ENCODE measurements around the gene SOWAHA.
"Not testable (repeated sequence)": the region's sequence is repeated elsewhere in the genome, so short reads cannot be mapped to it uniquely, and the experiment has no call there.

SOWAHA gene

GRCh38 chr5:132828846-132829494 lies 15.9 kb downstream of the SOWAHA start:
- DNase-seq: no peak

DNA sequence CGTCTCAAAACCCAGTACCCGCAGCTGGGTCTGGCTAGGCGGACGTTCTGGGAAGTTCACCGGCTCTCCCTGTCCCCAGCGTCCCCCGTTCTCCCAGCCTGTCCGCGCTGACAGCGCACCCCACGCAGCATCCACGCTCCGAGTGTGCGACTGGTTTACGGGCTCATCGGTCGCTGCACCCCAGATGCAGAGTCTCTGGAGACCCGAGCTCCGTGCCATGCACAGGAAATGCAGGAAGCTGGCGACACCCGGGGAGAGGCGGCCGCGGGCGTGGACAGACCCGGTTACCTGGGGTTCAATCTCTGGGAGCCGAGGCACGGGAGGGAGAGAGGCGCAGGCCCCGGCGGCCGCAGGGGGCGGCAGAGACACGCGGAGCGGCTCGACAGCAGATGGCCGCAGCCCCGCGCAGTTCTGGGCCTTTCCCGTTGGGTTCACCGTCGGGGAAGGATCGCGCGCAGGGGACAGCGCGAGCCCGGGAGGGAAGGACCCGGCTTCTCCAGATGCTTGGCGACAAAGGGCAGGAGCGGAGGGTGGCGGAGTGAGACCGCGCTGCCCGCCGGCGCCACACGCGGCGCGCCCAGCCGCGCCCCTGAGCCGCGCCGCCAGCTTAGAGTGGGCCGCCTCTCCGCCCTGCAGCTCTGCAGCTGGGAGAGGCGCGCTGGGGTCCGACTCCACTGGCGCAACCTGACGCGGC lies 16.8 kb downstream of the SOWAHA start:
- DNase-seq: no peak

DNA sequence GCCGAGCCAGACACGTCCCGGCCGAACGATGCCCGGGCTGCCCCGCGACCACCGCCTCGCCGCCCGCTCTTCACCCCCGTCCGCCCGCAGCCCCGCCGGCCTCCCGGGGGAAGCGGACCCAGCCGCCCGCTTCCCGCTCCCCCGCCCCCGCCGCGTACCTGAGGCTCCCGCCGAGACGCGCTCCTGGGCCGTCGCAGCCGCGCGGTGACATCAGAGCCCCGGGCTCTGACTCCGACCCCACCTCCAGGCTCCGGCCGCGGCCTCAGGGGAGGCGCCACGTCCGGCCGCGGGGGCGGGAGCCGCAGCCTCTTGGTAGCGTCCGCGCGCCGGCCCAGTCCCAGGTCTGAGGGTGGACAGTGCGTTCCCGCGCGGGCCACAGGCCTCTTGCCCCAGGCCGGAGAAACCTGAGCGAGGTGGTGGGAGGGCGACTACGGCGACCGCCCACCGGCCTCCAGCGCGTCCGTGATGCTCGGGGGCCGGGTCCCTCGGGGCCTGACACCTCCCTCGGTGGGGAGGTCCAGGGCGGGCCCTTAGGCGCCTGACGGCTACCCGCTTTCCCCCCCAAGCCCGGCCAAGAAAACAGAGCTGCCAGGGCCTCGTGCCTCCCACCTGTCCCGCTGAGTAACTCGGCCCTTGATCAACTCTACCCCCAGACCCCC lies 17.5 kb downstream of the SOWAHA start, which contains the start of gene SHROOM1:
Gene SHROOM1 (minus strand): TSS at position 212 of the 659 bp plus-strand sequence. CDS start 4,507 bp downstream, outside the sequence.
- no peak for DNase-seq

DNA sequence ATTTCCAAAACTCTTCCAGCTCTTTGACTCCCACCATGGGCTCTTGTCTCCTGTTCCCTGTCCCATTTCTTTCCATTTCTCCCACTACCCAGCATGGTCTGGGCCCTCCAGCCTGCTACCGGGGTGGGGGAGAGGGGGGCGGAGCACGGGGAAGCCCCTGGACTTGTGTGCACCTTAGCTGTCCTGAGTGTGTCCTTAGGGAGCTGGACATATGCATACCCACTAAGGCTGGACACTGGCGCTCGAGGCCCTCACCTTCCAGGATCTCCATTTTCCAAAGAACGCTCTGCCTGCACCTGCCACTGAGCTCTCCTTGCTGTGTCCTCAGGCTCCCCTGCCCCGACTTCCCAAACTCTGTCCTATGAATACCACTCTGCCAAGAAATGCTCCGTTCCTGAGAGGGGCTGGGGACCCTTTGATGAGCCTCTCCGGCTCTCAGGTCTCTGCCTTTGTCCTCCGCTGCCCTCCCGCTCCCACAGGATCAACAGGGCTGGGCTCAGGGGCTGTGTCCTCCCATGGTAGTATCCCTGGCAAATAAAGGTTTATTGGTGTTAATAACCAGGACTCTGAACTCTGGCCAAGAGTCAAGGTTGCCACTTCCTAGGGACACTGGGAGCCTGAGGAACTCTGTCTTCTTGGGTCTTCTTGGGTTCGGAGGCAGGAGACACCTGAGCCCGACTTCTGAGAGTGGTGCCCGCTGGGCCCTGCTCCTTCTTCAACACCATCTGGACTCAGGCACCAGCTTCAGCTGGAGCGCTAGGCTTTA lies 18.2 kb downstream of the SOWAHA start:
- no peak for DNase-seq

DNA sequence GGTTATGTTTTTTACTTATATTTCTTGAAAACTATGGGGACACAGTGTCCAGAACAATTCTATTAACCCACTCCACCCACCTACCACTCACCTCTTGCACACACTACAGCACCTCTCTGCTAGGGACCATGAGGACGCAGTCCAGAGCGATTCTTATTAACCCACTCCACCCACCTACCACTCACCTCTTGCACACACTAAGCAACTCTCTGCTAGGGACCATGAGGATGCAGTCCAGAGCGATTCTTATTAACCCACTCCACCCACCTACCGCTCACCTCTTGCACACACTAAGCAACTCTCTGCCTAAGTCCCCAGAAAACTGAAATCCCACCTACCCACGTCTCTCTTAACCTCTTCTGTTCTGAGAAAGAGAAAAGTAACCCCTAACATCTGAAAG lies 19.5 kb downstream of the SOWAHA start:
- DNase-seq: no peak

GRCh38 chr5:132834057-132834456 lies 21.0 kb downstream of the SOWAHA start:
- no peak for DNase-seq

GRCh38 chr5:132836852-132837251 lies 23.8 kb downstream of the SOWAHA start:
- no peak for DNase-seq

DNA sequence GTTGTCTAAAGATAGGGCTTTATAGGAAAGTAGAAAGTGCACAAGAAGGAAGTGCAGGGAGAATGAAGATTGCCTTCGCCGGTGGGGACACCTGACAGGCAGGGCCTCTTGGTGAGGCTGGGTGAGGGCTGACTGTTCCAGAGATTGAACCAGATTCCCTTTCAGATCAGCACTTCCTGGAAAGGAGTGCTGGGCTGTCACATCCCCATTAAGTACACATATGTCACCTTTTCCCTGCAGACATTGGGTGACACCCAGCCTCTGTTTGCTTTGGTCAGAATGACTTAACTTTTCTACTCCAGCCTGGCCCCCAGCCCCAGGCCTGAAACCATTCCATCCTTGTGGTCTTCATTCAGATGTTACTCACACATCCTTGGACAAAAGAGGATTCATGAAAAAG lies 24.8 kb downstream of the SOWAHA start:
- no peak for DNase-seq

DNA sequence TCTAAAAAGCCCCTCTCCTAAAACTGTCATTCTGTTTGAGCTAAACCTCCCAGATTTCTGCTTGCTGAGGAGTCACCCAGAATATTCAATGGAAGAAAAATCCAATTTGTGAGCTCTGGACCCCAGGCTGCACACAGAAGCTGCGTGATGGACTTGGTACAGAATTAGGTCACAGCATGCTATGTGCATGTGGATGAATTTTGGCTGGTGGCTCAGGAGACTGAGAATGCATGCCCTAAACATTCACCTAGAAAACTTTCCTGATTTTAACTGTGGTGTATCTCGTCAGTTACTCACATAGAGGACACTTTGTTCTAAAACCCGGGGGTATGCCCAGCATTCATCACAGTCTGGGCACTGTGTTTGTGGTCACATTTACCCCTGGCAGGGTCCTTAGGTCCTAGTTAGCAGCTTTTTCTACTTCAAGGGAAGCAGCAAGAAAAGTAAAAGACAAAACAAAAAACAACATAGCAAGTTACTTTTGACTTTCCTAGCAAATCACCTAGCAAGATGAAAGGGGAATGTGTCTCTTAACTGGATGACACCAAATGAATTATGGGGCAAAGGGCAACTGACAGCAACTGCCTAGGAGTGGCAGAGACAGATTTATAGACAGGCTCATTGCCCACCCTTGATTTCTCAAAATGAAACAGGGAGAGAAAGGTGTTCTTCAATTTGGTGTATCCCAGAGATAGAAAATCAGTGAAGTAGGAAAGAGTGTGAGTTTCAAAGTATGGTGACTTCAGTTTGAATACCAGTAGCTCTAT lies 25.6 kb downstream of the SOWAHA start:
- no peak for DNase-seq

DNA sequence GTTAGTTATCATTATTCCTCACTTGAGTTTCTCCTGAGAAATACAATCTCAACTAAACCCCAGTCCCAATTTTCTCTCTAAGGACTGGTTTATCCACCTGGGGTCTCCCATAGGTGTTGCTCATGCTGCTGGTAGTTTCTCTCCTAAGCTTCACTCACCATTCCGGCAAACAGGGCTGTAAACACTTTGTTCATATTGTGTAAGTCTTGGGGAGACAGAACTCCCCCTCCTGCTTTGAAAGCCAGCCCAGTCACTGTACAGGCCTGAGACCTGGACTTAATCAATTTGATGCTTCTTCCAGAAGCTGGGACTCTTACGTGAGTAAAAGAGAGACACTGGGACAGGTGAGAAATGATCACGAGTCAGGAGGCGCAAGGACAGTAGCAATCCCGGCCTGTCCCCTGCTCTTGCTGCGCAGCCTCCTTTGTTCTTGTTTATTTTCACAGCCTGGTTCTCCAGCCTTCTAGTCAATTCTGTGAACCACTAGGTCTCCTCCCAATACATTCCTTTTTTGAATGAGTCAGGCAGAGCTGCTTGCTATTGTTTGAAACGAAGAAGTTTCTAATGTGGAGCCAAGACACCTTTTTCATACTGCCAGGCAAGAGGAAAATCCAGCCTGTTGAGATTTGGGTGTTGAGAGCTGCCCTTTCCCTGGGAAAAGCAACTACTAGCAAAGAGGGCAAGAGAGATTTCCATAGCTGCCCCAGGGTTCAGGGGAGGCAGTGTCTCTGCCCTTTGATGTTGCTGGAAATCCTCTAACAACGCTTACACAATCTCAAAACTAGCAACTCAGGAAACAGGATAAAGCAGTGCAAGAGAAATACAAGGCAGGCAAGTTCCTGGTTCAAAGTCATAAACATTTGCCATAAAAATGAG lies 26.6 kb downstream of the SOWAHA start:
- DNase-seq: no peak

DNA sequence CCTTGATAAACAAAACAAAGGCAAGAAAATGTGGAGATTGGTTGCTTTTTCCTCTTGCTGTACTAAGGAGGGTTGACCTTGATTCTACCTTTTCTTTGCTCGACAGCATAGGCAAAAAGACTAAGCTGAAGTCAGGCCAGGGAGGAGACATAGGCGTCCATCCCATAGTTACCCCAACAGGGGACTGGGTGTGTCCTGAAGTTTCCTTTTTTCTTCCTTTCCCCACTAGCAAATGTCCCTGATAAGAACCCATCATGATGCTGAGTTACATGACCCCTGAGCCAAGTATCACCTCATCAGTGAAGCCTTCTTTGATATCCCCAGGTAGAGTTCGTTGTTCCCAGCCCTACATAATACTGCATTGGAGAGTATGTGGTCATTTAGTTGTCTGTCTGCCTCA lies 27.2 kb downstream of the SOWAHA start:
- no peak for DNase-seq

DNA sequence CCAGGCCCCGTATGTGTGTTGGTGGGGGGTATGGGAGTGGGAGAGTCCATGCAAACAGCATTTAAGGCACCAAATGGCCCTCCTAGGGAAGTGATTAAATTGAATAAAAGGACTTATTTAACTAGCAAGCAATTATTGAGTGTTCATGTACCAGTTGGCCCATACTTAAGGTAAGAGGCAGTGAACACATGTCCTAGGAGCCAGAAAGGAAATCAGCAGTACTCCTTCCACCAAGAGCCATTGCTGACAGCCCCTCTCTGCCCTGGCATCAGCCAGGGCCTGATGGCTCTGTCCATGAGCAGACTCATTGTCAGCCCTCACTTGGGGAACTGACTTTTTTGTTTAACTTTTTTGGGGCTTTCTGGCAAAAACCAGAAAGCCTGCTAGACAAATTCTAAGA lies 27.8 kb downstream of the SOWAHA start:
- DNase-seq: no peak

DNA sequence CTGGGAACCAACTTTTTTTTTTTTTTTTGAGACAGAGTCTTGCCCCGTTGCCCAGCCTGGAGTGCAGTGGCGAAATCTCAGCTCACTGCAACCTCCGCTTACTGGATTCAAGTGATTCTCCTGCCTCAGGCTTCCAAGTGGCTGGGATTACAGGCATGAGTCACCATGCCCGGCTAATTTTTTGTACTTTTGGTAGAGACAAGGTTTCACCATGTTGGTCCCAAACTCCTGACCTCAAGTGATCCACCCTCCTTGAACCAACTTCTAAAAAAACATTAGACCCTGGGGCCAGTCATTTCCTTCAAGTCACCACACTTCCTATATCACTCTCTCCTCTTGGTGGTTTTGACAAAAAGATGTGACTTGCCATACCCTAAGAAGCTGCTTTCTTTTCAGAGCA lies 28.2 kb downstream of the SOWAHA start:
- DNase-seq: no peak

DNA sequence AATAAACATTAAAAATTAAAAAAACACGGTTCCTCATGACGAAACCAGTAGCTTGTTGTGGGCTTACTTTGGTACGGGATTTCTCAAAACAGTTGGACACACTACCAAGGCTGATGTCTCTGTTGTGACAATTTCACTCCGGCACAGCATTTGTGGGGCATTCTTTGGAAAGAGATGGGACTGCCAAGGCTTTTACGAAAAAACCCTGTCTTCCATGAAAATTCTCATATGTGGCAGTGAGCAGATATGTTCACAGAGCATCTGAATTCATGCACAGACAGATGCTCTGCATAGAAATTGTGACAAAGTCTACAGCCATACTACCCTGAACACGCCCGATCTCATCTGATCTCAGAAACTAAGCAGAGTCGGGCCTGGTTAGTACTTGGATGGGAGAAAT lies 35.2 kb downstream of the SOWAHA start:
- DNase-seq: no peak

DNA sequence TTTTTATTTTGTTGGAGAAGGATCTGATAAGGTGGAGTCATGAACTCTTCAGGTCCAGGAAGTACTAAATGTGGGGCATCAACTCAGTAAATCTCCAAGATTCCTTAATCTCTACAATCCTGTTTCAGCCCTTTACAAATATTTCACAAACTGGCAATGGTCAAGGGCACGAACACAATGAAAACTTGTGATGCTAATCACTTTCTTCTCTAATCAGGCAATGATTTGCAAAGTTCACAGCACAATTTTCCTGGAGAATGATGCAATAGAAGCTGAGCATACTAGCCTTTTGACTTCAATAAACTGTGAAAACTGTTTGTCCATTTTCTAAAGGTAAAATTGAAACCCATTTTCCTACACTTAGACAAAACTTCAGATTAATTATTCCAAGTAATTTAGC lies 36.2 kb downstream of the SOWAHA start:
- DNase-seq: no peak

GRCh38 chr5:132850066-132850465 lies 37.0 kb downstream of the SOWAHA start:
- DNase-seq: no peak

- no peak for DNase-seq
Measured at GRCh38 chr5:132853323-132853722, 40.2 kb downstream of the SOWAHA start.

- DNase-seq: no peak
Measured at GRCh38 chr5:132853790-132854189, 40.7 kb downstream of the SOWAHA start.

GRCh38 chr5:132854301-132854700 lies 41.2 kb downstream of the SOWAHA start:
- no peak for DNase-seq

DNA sequence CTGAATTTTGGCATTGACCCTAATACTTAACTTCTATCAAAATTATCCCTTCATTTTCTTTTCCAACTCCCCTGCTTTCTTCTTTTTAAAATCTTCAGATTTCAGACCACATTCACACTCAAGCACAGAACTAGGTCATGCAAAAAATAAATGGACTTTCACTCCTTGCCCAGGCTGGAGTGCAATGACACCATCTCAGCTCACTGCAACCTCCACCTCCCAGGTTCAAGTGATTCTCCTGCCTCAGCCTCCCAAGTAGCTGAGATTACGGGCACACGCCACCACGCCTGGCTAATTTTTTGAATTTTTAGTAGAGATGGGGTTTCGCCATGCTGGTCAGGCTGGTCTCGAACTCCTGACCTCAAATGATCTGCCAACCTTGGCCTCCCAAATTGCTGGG lies 41.9 kb downstream of the SOWAHA start:
- not testable (repeated sequence) for DNase-seq

DNA sequence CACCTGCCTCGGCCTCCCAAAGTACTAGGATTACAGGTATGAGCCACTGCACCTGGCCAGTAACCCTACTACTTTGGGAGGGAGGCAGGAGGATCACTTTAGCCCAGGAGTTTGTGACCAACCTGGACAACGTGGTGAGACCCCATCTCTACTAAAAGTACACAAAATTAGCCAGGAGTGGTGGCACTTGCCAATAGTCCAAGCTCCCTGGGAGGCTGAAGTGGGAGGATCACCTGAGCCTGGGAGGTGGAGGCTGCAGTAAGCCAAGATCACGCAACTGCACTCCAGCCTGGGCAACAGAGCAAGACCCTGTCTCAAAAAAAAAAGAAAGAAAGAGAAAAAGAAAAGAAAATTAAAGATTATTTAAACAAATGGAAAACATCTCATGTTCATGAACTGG lies 42.9 kb downstream of the SOWAHA start:
- no peak for DNase-seq
